ENCODE results near the gene ST3GAL4. TPM values are rescaled to one million over a fixed set of nuclear protein-coding genes. Genes with fewer than 3 reads are reported as not detected.

The ST3GAL4 gene
- total and polyA plus RNA-seq, 8 donors = 30.2 to 38.8 (median 34.6) TPM

- no peak for DNase-seq
- H3K4me3 ChIP-seq = no peak overlapping the region
- H3K36me3 ChIP-seq = peaks cover 0 to 42% of the 10 kb centered on the region in 2 donors
- H3K27ac ChIP-seq = no peak overlapping the region
- no peak for ATAC-seq
- H3K4me1 ChIP-seq = peaks cover 8 to 24% of the 10 kb centered on the region in 2 donors
- intact Hi-C loops (cut with DNase I) = no loop called here
- no peaks in the 10 kb centered on the region for H3K9me3 ChIP-seq
- H3K27me3 ChIP-seq = no peaks in the 10 kb centered on the region
- TF ChIP-seq CTCF (IDR thresholded peaks at IDR 0.05) = no peak
These were observed 20.6 kb upstream of the ST3GAL4 start for GRCh38 chr11:126334659-126335462.

DNA sequence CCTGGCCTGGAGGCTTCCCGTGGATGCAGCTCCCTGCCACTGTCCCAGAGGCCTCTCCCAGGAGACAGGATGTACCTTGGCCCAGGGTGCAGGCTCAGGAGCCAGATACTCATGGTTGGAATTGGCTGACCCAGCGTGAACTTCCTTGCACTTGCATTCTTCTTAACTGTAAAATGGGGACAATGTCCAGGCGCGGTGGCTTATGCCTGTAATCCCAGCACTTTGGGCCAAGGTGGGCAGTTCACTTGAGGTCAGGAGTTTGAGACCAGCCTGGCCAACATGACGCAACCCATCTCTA lies 20.1 kb upstream of the ST3GAL4 start:
- intact Hi-C loops (cut with DNase I) = no loop called here
- no peak for ATAC-seq
- Histone ChIP-seq H3K9me3 (no peaks in the 10 kb centered on the region), H3K4me1 (peaks cover 13 to 30% of the 10 kb centered on the region in 2 donors), H3K36me3 (peaks cover 0 to 46% of the 10 kb centered on the region in 2 donors), H3K27ac (no peak overlapping the region), H3K4me3 (no peak overlapping the region), H3K27me3 (no peaks in the 10 kb centered on the region)
- TF ChIP-seq CTCF (IDR thresholded peaks at IDR 0.05) = no peak
- no peak for DNase-seq

GRCh38 chr11:126336138-126336541 lies 19.3 kb upstream of the ST3GAL4 start:
- peaks cover 15 to 30% of the 10 kb centered on the region in 2 donors for H3K4me1 ChIP-seq
- no peak for ATAC-seq
- intact Hi-C loops (cut with DNase I) = no loop called here
- peaks cover 0 to 49% of the 10 kb centered on the region in 2 donors for H3K36me3 ChIP-seq
- H3K27me3 ChIP-seq = no peaks in the 10 kb centered on the region
- TF ChIP-seq CTCF (IDR thresholded peaks at IDR 0.05) = no peak
- no peak overlapping the region for H3K4me3 ChIP-seq
- peak in 1 of 4 donors; percentile 2 for DNase-seq
- no peaks in the 10 kb centered on the region for H3K9me3 ChIP-seq
- H3K27ac ChIP-seq = peak overlapping the region in 1 of 2 donors; percentile 23

DNA sequence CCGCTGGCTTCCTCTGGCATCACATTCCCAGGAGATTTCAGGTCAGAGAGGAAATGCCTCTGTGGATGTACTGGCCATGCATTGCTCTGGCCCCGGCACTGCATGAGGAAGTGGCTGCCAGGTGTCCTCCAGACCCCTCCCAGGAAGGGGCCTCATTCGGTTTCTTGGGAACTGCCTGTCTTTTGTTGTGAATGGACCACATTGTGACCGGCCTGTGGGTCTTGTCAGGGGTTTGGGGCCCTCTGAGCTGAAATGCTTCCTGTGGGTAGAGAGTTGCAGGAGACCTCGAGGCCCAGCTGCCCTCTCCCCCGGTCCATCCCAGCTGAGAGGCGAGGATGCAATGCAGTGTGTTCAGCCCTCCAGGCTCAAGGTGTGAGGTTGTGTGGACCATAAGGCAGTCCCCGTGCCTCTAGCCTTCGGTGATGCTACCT lies 18.8 kb upstream of the ST3GAL4 start:
- Histone ChIP-seq H3K36me3 (peaks cover 0 to 49% of the 10 kb centered on the region in 2 donors), H3K4me1 (peaks cover 15 to 30% of the 10 kb centered on the region in 2 donors), H3K27me3 (no peaks in the 10 kb centered on the region), H3K27ac (peak overlapping the region in 1 of 2 donors; percentile 23), H3K4me3 (no peak overlapping the region), H3K9me3 (no peaks in the 10 kb centered on the region)
- intact Hi-C loops (cut with DNase I) = no loop called here
- ATAC-seq = no peak
- TF ChIP-seq CTCF (IDR thresholded peaks at IDR 0.05) = no peak
- no peak for DNase-seq

GRCh38 chr11:126337126-126337473 lies 18.4 kb upstream of the ST3GAL4 start:
- H3K9me3 ChIP-seq = no peaks in the 10 kb centered on the region
- no peak for TF ChIP-seq CTCF (IDR thresholded peaks at IDR 0.05)
- no peak for DNase-seq
- H3K4me1 ChIP-seq = peaks cover 15 to 33% of the 10 kb centered on the region in 2 donors
- H3K27ac ChIP-seq = no peak overlapping the region
- no peak for ATAC-seq
- no peak overlapping the region for H3K4me3 ChIP-seq
- peaks cover 0 to 49% of the 10 kb centered on the region in 2 donors for H3K36me3 ChIP-seq
- no peaks in the 10 kb centered on the region for H3K27me3 ChIP-seq
- intact Hi-C loops (cut with DNase I) = no loop called here

All from left lung (tissue), 10 donors.